K562 (cell line): Measurements from ENCODE around the gene TBRG1. TPM values are rescaled to one million over a fixed set of nuclear protein-coding genes. Genes with fewer than 3 reads are reported as not detected.
A peak's percentile ranks its signal among the peaks of the same experiment; 100 is the strongest.

Source experiments
- EP400 ChIP-seq: fragments of 450-650 bp; IDR thresholded peaks from 2 replicates; pipeline ENCODE4 v1.6.1; 2017; ENCODE audit warnings: antibody characterized with exemption, mild to moderate bottlenecking, moderate library complexity
- GATAD2B ChIP-seq: fragments of 450-650 bp; IDR thresholded peaks from 2 replicates; pipeline ENCODE4 v1.6.1; 2017; ENCODE audit warnings: mild to moderate bottlenecking, borderline replicate concordance
- HLTF ChIP-seq: fragments of 450-650 bp; IDR thresholded peaks from 2 replicates; pipeline ENCODE4 v1.6.1; 2016
- MBD1 ChIP-seq: fragments of 250-450 bp; sonication (Bioruptor Pico); IDR thresholded peaks from 2 replicates; pipeline ENCODE4 v1.8.0; 2022; ENCODE audit warnings: inconsistent platforms
- MCM7 ChIP-seq, 2 experiments: fragments of 450-650 bp; IDR thresholded peaks; 2 replicates each; pipeline ENCODE4 v1.6.1; 2016 to 2018
- MED1 ChIP-seq: sonication (generic); formaldehyde crosslinking; IDR thresholded peaks from 2 replicates; pipeline ENCODE4 v1.8.1; 2023; ENCODE audit warnings: missing genetic modification reagents, borderline replicate concordance
- MIER1 ChIP-seq: fragments of 450-650 bp; IDR thresholded peaks from 2 replicates; pipeline ENCODE4 v1.6.1; 2016; ENCODE audit warnings: antibody characterized with exemption, mild to moderate bottlenecking, low read depth
- MNT ChIP-seq, 2 experiments: fragments of 450-650 bp; conservative IDR thresholded peaks; 2 replicates each; pipeline ENCODE4 v1.6.1; 2017; ENCODE audit warnings: mild to moderate bottlenecking in 2 of 2, moderate library complexity in 2 of 2
- RBM15 ChIP-seq: fragments of 200-400 bp; formaldehyde crosslinking; IDR thresholded peaks from 2 replicates; pipeline ENCODE4 v1.6.1; 2018; ENCODE audit warnings: mild to moderate bottlenecking, low read length, moderate library complexity; ENCODE audit not compliant: insufficient read depth
- SMARCA4 ChIP-seq: fragments of 450-650 bp; IDR thresholded peaks from 2 replicates; pipeline ENCODE4 v1.6.1; 2016
- TBL1XR1 ChIP-seq, 2 experiments: IDR thresholded peaks; 2 replicates each; pipeline ENCODE4 v1.6.1; 2012; ENCODE audit warnings: improper control_type of control experiment in 2 of 2, low read length in 2 of 2, mild to moderate bottlenecking in 1 of 2
- ZKSCAN1 ChIP-seq: fragments of 150-350 bp; IDR thresholded peaks from 2 replicates; pipeline ENCODE4 v1.6.1; 2016; ENCODE audit warnings: low read depth, low read length
- ZMIZ1 ChIP-seq, 2 experiments: fragments of 150-350 bp in 1 of 2; IDR thresholded peaks; 2 replicates each; pipeline ENCODE4 v1.6.1; 2012 to 2016; ENCODE audit warnings: low read depth in 2 of 2, low read length in 2 of 2, mild to moderate bottlenecking in 1 of 2, moderate library complexity in 1 of 2
- ZNF280B ChIP-seq: fragments of 250-450 bp; sonication (Bioruptor Pico); IDR thresholded peaks from 2 replicates; pipeline ENCODE4 v1.5.1; 2021; ENCODE audit warnings: mild to moderate bottlenecking
- ZNF347 ChIP-seq: fragments of 450-650 bp; formaldehyde crosslinking; IDR thresholded peaks from 2 replicates; pipeline ENCODE4 v1.4.0; 2020; ENCODE audit warnings: low read depth, mild to moderate bottlenecking, moderate library complexity
- ZNF639 ChIP-seq, 2 experiments: fragments of 200-800 bp in 1 of 2; sonication (Bioruptor generic) in 1 of 2; sonication (generic) in 1 of 2; formaldehyde crosslinking in 1 of 2; IDR thresholded peaks in 1 of 2; conservative IDR thresholded peaks in 1 of 2; 2 replicates each; pipeline versions ENCODE4 v1.5.0 to v1.6.1; 2016 to 2020; ENCODE audit warnings: missing compliant biosample characterization in 1 of 2, missing genetic modification characterization in 1 of 2, missing genetic modification reagents in 1 of 2
- polyA plus RNA-seq, 8 experiments: library from polyadenylated mRNA; depleted of rRNA in 4 of 8; stranded (reverse) in 5 of 8; unstranded in 3 of 8; fragments of >200 nt; fragmentation: Nextera tagmentation in 2 of 8; fragmentation: Illumina TruSeq in 1 of 8; extraction: Ambion mirVana in 2 of 8; extraction: Trizol in 1 of 8; gene quantifications; 2 replicates each; pipeline versions ENCODE4 v1.2.1 to v1.2.3, GENCODE V29; 2011 to 2014; ENCODE audit warnings: inconsistent platforms in 1 of 8, missing spikeins in 1 of 8
- total RNA-seq, 7 experiments: library from RNA; depleted of rRNA in 6 of 7; stranded (reverse); fragments of >200 nt in 6 of 7; fragmentation: Illumina TruSeq in 2 of 7; extraction: Trizol in 2 of 7; gene quantifications; 2 replicates each; pipeline versions ENCODE4 v1.2.1 to v1.2.3, GENCODE V29; 2011 to 2021; ENCODE audit warnings: low replicate concordance in 1 of 7

The TBRG1 gene
- total and polyA plus RNA-seq, 9 of the 15 experiments (the other 6 are each of a cell fraction or from before 2014, with no cell fraction given) = 8.7 to 30.0 (median 20.2) TPM

- TF ChIP-seq ZMIZ1 (IDR thresholded peaks at IDR 0.05; ENCODE audit: low read depth in 2 of 2, low read length in 2 of 2) (no peak), ZNF347 (CRISPR knock-in tag) (no peak), GATAD2B (no peak), MNT (conservative IDR thresholded peaks at IDR 0.05) (0 out of 4 replicates have a peak, but pooled peaks of 1 of the 2 experiments have one; percentile 12), MBD1 (no peak), SMARCA4 (peak; percentile 70), ZNF280B (CRISPR knock-in tag) (no peak), HLTF (no peak), MED1 (CRISPR knock-in tag) (no peak), RBM15 (no peak), ZNF639 (CRISPR knock-in tag; conservative IDR thresholded peaks at IDR 0.05 in 1 of 2, IDR thresholded peaks at IDR 0.05 in 1 of 2) (peak in 1 of 2 experiments; percentile 54; a peak in 2 of 4 replicates), EP400 (peak; percentile 38), MIER1 (no peak), TBL1XR1 (IDR thresholded peaks at IDR 0.05; ENCODE audit: low read length in 2 of 2) (no peak), MCM7 (IDR thresholded peaks at IDR 0.05) (no peak), ZKSCAN1 (no peak)
Observed at GRCh38 chr11:124643605-124644425, 21.2 kb downstream of the TBRG1 start (continued).
